Measurements from ENCODE around the gene PRSS48.
"Not testable (repeated sequence)": the region's sequence is repeated elsewhere in the genome, so short reads cannot be mapped to it uniquely, and the experiment has no call there.

The PRSS48 gene

GRCh38 chr4:151250706-151251105 is 26.3 kb upstream of the PRSS48 start:
- TF ChIP-seq CTCF (IDR thresholded peaks at IDR 0.05; ENCODE audit: control insufficient read depth, extremely low read depth, insufficient read depth) = no peak
- no peak for DNase-seq (ENCODE audit: low read depth)
- H3K4me3 ChIP-seq (ENCODE audit: low read depth, low read length) = no peak overlapping the region

- H3K4me3 ChIP-seq (ENCODE audit: low read depth, low read length) = no peak overlapping the region
- no peak for DNase-seq (ENCODE audit: low read depth)
- TF ChIP-seq CTCF (IDR thresholded peaks at IDR 0.05; ENCODE audit: control insufficient read depth, extremely low read depth, insufficient read depth) = no peak
These were observed 25.2 kb upstream of the PRSS48 start for GRCh38 chr4:151251603-151252304.

GRCh38 chr4:151255226-151255625 is 21.7 kb upstream of the PRSS48 start:
- not testable (repeated sequence) for DNase-seq (ENCODE audit: low read depth); H3K4me3 ChIP-seq (ENCODE audit: low read depth, low read length)

GRCh38 chr4:151255680-151256079 is 21.3 kb upstream of the PRSS48 start:
- not testable (repeated sequence) for H3K4me3 ChIP-seq (ENCODE audit: low read depth, low read length); DNase-seq (ENCODE audit: low read depth)

GRCh38 chr4:151256134-151256533 is 20.8 kb upstream of the PRSS48 start:
- DNase-seq (ENCODE audit: low read depth) = no peak
- no peak for TF ChIP-seq CTCF (IDR thresholded peaks at IDR 0.05; ENCODE audit: control insufficient read depth, extremely low read depth, insufficient read depth)
- H3K4me3 ChIP-seq (ENCODE audit: low read depth, low read length) = no peak overlapping the region

GRCh38 chr4:151257704-151258103 is 19.3 kb upstream of the PRSS48 start:
- TF ChIP-seq CTCF (IDR thresholded peaks at IDR 0.05; ENCODE audit: control insufficient read depth, extremely low read depth, insufficient read depth) = no peak
- DNase-seq (ENCODE audit: low read depth) = no peak
- no peak overlapping the region for H3K4me3 ChIP-seq (ENCODE audit: low read depth, low read length)

GRCh38 chr4:151259752-151260151 is 17.2 kb upstream of the PRSS48 start:
- H3K4me3 ChIP-seq (ENCODE audit: low read depth, low read length) = no peak overlapping the region
- TF ChIP-seq CTCF (IDR thresholded peaks at IDR 0.05; ENCODE audit: control insufficient read depth, extremely low read depth, insufficient read depth) = no peak
- no peak for DNase-seq (ENCODE audit: low read depth)

- no peak overlapping the region for H3K4me3 ChIP-seq (ENCODE audit: low read depth, low read length)
- TF ChIP-seq CTCF (IDR thresholded peaks at IDR 0.05; ENCODE audit: control insufficient read depth, extremely low read depth, insufficient read depth) = no peak
- DNase-seq (ENCODE audit: low read depth) = no peak
These were observed 16.4 kb upstream of the PRSS48 start for GRCh38 chr4:151260526-151260925.
